ENCODE data around the gene ANKIB1.

DNA sequence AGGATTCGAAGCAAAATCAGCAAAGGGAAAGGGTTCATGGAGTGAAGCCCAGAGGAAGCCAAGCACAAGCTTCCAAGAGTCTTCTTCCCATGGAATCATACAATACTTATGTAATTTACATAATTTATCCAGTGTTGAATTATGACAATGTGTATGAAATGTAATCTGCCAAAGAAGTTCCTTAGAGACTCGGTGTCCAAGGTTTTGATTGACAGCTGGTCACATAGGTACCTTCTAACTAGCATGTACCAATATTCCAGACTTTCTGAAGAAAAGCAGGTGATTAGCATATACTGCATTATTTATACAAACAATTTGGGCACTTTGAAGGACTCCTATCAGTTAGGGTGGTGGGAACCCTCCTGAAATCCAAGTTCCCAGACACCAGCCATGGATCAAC is 35.3 kb downstream of the ANKIB1 start:
- TF ChIP-seq KLF1 (tag by site-specific recombination; IDR thresholded peaks at IDR 0.05) (no peak), ZNF121 (tag by site-specific recombination; IDR thresholded peaks at IDR 0.05) (no peak), ZNF423 (tag by site-specific recombination; IDR thresholded peaks at IDR 0.05) (no peak), ZNF654 (tag by site-specific recombination; IDR thresholded peaks at IDR 0.05; ENCODE audit: low read depth) (no peak), ZNF155 (tag by site-specific recombination; IDR thresholded peaks at IDR 0.05) (no peak), ZNF768 (tag by site-specific recombination; IDR thresholded peaks at IDR 0.05) (no peak), YY1 (tag by site-specific recombination; IDR thresholded peaks at IDR 0.05) (no peak), ZNF114 (tag by site-specific recombination; IDR thresholded peaks at IDR 0.05) (no peak), ZNF670 (tag by site-specific recombination; IDR thresholded peaks at IDR 0.05; ENCODE audit: low read depth) (no peak), ZNF24 (tag by site-specific recombination; IDR thresholded peaks at IDR 0.05) (no peak)
- TF ChIP-seq, protein P1, sequence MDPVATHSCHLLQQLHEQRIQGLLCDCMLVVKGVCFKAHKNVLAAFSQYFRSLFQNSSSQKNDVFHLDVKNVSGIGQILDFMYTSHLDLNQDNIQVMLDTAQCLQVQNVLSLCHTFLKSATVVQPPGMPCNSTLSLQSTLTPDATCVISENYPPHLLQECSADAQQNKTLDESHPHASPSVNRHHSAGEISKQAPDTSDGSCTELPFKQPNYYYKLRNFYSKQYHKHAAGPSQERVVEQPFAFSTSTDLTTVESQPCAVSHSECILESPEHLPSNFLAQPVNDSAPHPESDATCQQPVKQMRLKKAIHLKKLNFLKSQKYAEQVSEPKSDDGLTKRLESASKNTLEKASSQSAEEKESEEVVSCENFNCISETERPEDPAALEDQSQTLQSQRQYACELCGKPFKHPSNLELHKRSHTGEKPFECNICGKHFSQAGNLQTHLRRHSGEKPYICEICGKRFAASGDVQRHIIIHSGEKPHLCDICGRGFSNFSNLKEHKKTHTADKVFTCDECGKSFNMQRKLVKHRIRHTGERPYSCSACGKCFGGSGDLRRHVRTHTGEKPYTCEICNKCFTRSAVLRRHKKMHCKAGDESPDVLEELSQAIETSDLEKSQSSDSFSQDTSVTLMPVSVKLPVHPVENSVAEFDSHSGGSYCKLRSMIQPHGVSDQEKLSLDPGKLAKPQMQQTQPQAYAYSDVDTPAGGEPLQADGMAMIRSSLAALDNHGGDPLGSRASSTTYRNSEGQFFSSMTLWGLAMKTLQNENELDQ (tag by site-specific recombination; IDR thresholded peaks at IDR 0.05; ENCODE audit: low read depth), result no peak
- TF ChIP-seq, protein P2, sequence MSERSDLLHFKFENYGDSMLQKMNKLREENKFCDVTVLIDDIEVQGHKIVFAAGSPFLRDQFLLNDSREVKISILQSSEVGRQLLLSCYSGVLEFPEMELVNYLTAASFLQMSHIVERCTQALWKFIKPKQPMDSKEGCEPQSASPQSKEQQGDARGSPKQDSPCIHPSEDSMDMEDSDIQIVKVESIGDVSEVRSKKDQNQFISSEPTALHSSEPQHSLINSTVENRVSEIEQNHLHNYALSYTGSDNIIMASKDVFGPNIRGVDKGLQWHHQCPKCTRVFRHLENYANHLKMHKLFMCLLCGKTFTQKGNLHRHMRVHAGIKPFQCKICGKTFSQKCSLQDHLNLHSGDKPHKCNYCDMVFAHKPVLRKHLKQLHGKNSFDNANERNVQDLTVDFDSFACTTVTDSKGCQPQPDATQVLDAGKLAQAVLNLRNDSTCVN (tag by site-specific recombination; optimal IDR thresholded peaks at IDR 0.05), result no peak
- TF ChIP-seq, protein P3, sequence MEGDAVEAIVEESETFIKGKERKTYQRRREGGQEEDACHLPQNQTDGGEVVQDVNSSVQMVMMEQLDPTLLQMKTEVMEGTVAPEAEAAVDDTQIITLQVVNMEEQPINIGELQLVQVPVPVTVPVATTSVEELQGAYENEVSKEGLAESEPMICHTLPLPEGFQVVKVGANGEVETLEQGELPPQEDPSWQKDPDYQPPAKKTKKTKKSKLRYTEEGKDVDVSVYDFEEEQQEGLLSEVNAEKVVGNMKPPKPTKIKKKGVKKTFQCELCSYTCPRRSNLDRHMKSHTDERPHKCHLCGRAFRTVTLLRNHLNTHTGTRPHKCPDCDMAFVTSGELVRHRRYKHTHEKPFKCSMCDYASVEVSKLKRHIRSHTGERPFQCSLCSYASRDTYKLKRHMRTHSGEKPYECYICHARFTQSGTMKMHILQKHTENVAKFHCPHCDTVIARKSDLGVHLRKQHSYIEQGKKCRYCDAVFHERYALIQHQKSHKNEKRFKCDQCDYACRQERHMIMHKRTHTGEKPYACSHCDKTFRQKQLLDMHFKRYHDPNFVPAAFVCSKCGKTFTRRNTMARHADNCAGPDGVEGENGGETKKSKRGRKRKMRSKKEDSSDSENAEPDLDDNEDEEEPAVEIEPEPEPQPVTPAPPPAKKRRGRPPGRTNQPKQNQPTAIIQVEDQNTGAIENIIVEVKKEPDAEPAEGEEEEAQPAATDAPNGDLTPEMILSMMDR (tag by site-specific recombination; IDR thresholded peaks at IDR 0.05), result no peak
- TF ChIP-seq, protein P4, sequence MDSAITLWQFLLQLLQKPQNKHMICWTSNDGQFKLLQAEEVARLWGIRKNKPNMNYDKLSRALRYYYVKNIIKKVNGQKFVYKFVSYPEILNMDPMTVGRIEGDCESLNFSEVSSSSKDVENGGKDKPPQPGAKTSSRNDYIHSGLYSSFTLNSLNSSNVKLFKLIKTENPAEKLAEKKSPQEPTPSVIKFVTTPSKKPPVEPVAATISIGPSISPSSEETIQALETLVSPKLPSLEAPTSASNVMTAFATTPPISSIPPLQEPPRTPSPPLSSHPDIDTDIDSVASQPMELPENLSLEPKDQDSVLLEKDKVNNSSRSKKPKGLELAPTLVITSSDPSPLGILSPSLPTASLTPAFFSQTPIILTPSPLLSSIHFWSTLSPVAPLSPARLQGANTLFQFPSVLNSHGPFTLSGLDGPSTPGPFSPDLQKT (IDR thresholded peaks at IDR 0.05; ENCODE audit: borderline replicate concordance, low read depth, low read length), result no peak

Data from HEK293 (cell line).